Ascending aorta (tissue), 2 donors: ENCODE results near the gene RASA3. TPM values are rescaled to one million over a fixed set of nuclear protein-coding genes. Genes with fewer than 3 reads are reported as not detected.

Experiments
- DNase-seq, 2 donors: peaks; one replicate each; pipeline ENCODE4 v3.0.0-alpha.2; 2019; ENCODE audit warnings: low spot score in 2 of 2
- H3K27ac ChIP-seq, 2 donors: fragments of 200-600 bp; sonication (generic); one replicate each; pipeline ENCODE4 v1.5.1; 2016 to 2017; ENCODE audit warnings: mild to moderate bottlenecking in 1 of 2
- H3K27me3 ChIP-seq: fragments of 200-600 bp; sonication (generic); one replicate; pipeline ENCODE4 v1.5.1; 2017
- H3K36me3 ChIP-seq, 2 donors: fragments of 200-600 bp; sonication (generic); one replicate each; pipeline ENCODE4 v1.5.1; 2016
- H3K4me1 ChIP-seq, 2 donors: fragments of 200-600 bp; sonication (generic); one replicate each; pipeline ENCODE4 v1.5.1; 2016 to 2017; ENCODE audit warnings: mild to moderate bottlenecking in 1 of 2
- H3K4me3 ChIP-seq, 2 donors: fragments of 200-600 bp; sonication (generic); one replicate each; pipeline ENCODE4 v1.5.1; 2016 to 2017; ENCODE audit warnings: mild to moderate bottlenecking in 1 of 2
- H3K9me3 ChIP-seq, 2 donors: fragments of 200-600 bp; sonication (generic); one replicate each; pipeline ENCODE4 v1.5.1; 2016
- intact Hi-C: fragments of 100-400 bp; cut with DNase I; formaldehyde crosslinking; loops from one replicate; pipeline ENCODE4 v1.15.1; 2023
- total RNA-seq: library from RNA; depleted of rRNA; stranded (reverse); fragments of >200 nt; gene quantifications from one replicate; pipeline ENCODE4 v1.1.0, GENCODE V29; 2016
- TF ChIP-seq, protein P1 (sequence below), 3 experiments: fragments of 200-600 bp in 2 of 3; fragments of 450-650 bp in 1 of 3; sonication (generic) in 2 of 3; IDR thresholded peaks; one replicate each; pipeline ENCODE4 v1.5.1; 2016 to 2019; ENCODE audit warnings: antibody characterized with exemption in 3 of 3, mild to moderate bottlenecking in 1 of 3, moderate library complexity in 1 of 3

RASA3 gene
- total RNA-seq, 1 donor from 2014 or later, result 30.7 TPM

DNA sequence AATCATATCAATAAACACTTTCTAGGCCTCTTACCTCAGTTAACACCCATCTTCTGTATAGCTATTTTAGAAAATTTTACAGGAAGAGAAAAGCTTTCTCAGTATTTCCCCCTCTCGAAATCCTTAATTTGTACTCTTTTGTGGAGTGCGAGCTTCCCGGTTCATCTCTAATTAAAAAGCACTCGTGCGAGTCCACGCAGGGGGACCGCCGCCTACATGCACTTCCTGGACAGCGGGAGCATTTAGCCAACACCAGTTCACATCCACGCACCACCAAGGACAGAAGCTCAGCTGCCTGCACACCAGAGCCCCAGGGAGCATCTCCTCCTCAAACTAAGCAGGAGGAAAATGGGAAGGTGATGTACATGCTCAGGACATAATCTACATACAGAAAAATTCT lies 60.0 kb downstream of the RASA3 start:
- peaks cover 0 to 18% of the 10 kb centered on the region in 2 donors for H3K4me1 ChIP-seq
- H3K9me3 ChIP-seq, result no peaks in the 10 kb centered on the region
- no peaks in the 10 kb centered on the region for H3K27me3 ChIP-seq
- TF ChIP-seq, protein P1, sequence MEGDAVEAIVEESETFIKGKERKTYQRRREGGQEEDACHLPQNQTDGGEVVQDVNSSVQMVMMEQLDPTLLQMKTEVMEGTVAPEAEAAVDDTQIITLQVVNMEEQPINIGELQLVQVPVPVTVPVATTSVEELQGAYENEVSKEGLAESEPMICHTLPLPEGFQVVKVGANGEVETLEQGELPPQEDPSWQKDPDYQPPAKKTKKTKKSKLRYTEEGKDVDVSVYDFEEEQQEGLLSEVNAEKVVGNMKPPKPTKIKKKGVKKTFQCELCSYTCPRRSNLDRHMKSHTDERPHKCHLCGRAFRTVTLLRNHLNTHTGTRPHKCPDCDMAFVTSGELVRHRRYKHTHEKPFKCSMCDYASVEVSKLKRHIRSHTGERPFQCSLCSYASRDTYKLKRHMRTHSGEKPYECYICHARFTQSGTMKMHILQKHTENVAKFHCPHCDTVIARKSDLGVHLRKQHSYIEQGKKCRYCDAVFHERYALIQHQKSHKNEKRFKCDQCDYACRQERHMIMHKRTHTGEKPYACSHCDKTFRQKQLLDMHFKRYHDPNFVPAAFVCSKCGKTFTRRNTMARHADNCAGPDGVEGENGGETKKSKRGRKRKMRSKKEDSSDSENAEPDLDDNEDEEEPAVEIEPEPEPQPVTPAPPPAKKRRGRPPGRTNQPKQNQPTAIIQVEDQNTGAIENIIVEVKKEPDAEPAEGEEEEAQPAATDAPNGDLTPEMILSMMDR (IDR thresholded peaks at IDR 0.05), result no peak
- no peak for DNase-seq
- intact Hi-C loops, result no loop called here
- peaks cover 7 to 9% of the 10 kb centered on the region in 2 donors for H3K36me3 ChIP-seq
- H3K27ac ChIP-seq, result no peak overlapping the region
- no peak overlapping the region for H3K4me3 ChIP-seq

DNA sequence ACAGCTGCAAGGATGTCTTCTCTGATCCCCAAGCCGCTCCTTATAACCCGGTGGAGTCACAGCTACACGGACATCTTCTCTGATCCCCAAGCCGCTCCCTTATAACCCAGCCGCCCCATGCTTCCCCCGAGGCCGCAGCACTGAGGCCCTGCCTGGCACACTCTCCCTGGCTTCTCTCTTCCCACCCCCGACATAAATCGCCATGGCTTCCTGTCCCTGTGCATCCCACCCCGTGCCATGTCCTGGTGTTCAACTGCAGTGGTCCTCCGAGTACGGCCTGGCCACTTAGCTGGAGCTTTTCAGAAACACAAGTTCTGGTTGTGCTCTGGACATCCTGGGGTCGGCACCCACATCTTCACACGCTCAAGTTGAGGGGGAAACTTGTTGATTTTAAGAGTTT lies 60.4 kb downstream of the RASA3 start:
- Histone ChIP-seq H3K4me1 (peaks cover 1 to 21% of the 10 kb centered on the region in 2 donors), H3K9me3 (no peaks in the 10 kb centered on the region), H3K36me3 (peaks cover 7 to 9% of the 10 kb centered on the region in 2 donors), H3K27me3 (no peaks in the 10 kb centered on the region), H3K4me3 (no peak overlapping the region), H3K27ac (peak overlapping the region in 1 of 2 donors; percentile 34)
- DNase-seq, result no peak
- TF ChIP-seq, protein P1 (IDR thresholded peaks at IDR 0.05), result no peak
- intact Hi-C loops, result no loop called here

GRCh38 chr13:114071410-114071809 lies 61.0 kb downstream of the RASA3 start:
- DNase-seq, result no peak
- Histone ChIP-seq H3K4me3 (no peak overlapping the region), H3K36me3 (peaks cover 7 to 9% of the 10 kb centered on the region in 2 donors), H3K27ac (peak overlapping the region; percentile 17 to 34), H3K9me3 (no peaks in the 10 kb centered on the region), H3K27me3 (no peaks in the 10 kb centered on the region), H3K4me1 (peaks cover 7 to 27% of the 10 kb centered on the region in 2 donors)
- intact Hi-C loops, result no loop called here
- TF ChIP-seq, protein P1 (IDR thresholded peaks at IDR 0.05), result no peak

- peaks cover 17 to 37% of the 10 kb centered on the region in 2 donors for H3K4me1 ChIP-seq
- DNase-seq, result peak in 1 of 2 donors; percentile 53
These were observed 62.2 kb downstream of the RASA3 start for GRCh38 chr13:114070098-114070799.

DNA sequence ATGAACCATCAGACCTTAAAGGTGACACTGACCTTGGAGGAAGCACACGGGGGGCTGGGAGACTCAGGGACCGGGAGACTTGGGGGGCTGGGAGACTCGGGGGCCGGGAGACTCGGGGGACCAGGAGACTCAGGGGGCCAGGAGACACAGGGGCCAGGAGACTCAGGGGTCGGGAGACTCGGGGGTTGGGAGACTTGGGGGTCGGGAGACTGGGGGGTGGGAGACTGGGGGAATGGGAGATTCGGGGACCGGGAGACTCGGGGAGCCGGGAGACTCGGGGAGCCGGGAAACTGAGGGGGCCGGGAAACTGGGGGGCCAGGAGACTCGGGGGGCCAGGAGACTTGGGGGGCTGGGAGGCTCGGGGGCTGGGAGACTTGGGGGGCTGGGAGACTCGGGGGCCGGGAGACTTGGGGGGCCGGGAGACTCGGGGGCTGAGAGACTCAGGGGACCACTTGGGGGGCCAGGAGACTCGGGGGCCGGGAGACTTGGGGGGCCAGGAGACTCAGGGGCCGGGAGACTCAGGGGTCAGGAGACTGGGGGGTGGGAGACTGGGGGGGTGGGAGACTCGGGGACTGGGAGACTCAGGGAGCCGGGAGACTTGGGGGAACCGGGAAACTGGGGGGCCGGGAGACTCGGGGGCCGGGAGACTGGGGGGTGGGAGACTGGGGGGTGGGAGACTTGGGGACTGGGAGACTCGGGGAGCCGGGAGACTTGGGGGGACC lies 62.9 kb downstream of the RASA3 start:
- Histone ChIP-seq H3K4me1 (peaks cover 20 to 40% of the 10 kb centered on the region in 2 donors), H3K9me3 (no peaks in the 10 kb centered on the region), H3K27ac (peak overlapping the region; percentile 98 to 99), H3K36me3 (peaks cover 4 to 7% of the 10 kb centered on the region in 2 donors), H3K4me3 (peak overlapping the region in 1 of 2 donors; percentile 21), H3K27me3 (no peaks in the 10 kb centered on the region)
- intact Hi-C loops, result no loop called here
- no peak for DNase-seq
- TF ChIP-seq, protein P1 (IDR thresholded peaks at IDR 0.05), result no peak

More at GRCh38 chr13:114070098-114070799, 62.2 kb downstream of the RASA3 start:
- Histone ChIP-seq H3K4me3 (no peak overlapping the region), H3K27ac (no peak overlapping the region), H3K9me3 (no peaks in the 10 kb centered on the region), H3K36me3 (peaks cover 4 to 7% of the 10 kb centered on the region in 2 donors), H3K27me3 (no peaks in the 10 kb centered on the region)
- intact Hi-C loops, result no loop called here
- TF ChIP-seq, protein P1 (IDR thresholded peaks at IDR 0.05), result no peak
